A549 (cell line): ENCODE data around the gene ANTXR2.

Source experiments
- JUN ChIP-seq, 2 experiments: fragments of >200 bp; sonication (Bioruptor Twin); formaldehyde crosslinking; IDR thresholded peaks; 2 replicates in 1 of 2; 3 replicates in 1 of 2; pipeline ENCODE4 v1.6.1; 2016 to 2017
- KDM1A ChIP-seq: fragments of 200-600 bp; sonication (generic); IDR thresholded peaks from 2 replicates; pipeline ENCODE4 v1.6.1; 2016; ENCODE audit warnings: low read depth, mild to moderate bottlenecking
- MAZ ChIP-seq: fragments of 150-350 bp; IDR thresholded peaks from 2 replicates; pipeline ENCODE4 v1.6.1; 2014; ENCODE audit warnings: antibody characterized with exemption, low read depth, low read length, borderline replicate concordance
- PHF8 ChIP-seq: fragments of 200-600 bp; sonication (generic); IDR thresholded peaks from 2 replicates; pipeline ENCODE4 v1.6.1; 2016; ENCODE audit warnings: low read depth, mild to moderate bottlenecking, antibody characterized with exemption, moderate library complexity, borderline replicate concordance
- POLR2A ChIP-seq: IDR thresholded peaks from 2 replicates; pipeline ENCODE4 v1.6.1; 2012; ENCODE audit warnings: mild to moderate bottlenecking, low read length
- RCOR1 ChIP-seq: fragments of 150-350 bp; IDR thresholded peaks from 2 replicates; pipeline ENCODE4 v1.6.1; 2014; ENCODE audit warnings: antibody characterized with exemption, low read length, low read depth
- TF ChIP-seq, protein P1 (sequence below): fragments of >200 bp; sonication (Bioruptor Twin); formaldehyde crosslinking; IDR thresholded peaks from 3 replicates; pipeline ENCODE4 v1.5.1; 2016
- TF ChIP-seq, protein P2 (sequence below): fragments of 150-350 bp; IDR thresholded peaks from 2 replicates; pipeline ENCODE4 v1.6.1; 2014; ENCODE audit warnings: low read depth, mild to moderate bottlenecking, low read length
- TF ChIP-seq, protein P3 (sequence below): IDR thresholded peaks from 2 replicates; pipeline ENCODE4 v1.6.1; 2012

DNA sequence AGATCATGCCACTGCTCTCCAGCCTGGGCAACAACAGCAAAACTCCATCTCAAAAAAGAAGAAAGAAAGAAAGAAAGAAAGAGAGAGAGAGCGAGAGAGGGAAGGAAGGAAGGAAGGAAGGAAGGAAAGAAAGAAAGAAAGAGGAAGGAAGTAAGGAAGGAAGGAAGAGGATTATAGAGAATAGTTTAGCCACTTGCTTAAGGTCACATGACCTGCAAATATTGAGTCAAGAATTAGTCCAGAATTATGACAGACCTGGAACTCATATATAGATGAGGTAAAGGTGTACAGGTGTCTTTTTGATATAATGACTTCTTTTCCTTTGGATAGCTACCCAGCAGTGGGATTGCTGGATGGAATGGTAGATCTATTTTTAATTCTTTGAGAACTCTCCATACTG lies 25.6 kb upstream of the ANTXR2 start:
- TF ChIP-seq JUN (IDR thresholded peaks at IDR 0.05) = no peak
- TF ChIP-seq, protein P1, sequence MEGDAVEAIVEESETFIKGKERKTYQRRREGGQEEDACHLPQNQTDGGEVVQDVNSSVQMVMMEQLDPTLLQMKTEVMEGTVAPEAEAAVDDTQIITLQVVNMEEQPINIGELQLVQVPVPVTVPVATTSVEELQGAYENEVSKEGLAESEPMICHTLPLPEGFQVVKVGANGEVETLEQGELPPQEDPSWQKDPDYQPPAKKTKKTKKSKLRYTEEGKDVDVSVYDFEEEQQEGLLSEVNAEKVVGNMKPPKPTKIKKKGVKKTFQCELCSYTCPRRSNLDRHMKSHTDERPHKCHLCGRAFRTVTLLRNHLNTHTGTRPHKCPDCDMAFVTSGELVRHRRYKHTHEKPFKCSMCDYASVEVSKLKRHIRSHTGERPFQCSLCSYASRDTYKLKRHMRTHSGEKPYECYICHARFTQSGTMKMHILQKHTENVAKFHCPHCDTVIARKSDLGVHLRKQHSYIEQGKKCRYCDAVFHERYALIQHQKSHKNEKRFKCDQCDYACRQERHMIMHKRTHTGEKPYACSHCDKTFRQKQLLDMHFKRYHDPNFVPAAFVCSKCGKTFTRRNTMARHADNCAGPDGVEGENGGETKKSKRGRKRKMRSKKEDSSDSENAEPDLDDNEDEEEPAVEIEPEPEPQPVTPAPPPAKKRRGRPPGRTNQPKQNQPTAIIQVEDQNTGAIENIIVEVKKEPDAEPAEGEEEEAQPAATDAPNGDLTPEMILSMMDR = no peak
- TF ChIP-seq MAZ = no peak
- no peak for TF ChIP-seq POLR2A
- no peak for TF ChIP-seq KDM1A
- TF ChIP-seq RCOR1 = no peak
- no peak for TF ChIP-seq PHF8
- TF ChIP-seq, protein P2, sequence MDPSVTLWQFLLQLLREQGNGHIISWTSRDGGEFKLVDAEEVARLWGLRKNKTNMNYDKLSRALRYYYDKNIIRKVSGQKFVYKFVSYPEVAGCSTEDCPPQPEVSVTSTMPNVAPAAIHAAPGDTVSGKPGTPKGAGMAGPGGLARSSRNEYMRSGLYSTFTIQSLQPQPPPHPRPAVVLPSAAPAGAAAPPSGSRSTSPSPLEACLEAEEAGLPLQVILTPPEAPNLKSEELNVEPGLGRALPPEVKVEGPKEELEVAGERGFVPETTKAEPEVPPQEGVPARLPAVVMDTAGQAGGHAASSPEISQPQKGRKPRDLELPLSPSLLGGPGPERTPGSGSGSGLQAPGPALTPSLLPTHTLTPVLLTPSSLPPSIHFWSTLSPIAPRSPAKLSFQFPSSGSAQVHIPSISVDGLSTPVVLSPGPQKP = no peak
- TF ChIP-seq, protein P3, sequence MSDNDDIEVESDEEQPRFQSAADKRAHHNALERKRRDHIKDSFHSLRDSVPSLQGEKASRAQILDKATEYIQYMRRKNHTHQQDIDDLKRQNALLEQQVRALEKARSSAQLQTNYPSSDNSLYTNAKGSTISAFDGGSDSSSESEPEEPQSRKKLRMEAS = no peak
